ENCODE results near the gene BMP6. TPM values are rescaled to one million over a fixed set of nuclear protein-coding genes. Genes with fewer than 3 reads are reported as not detected.

BMP6 gene
- polyA plus RNA-seq, 2 donors = 0.26 to 0.55 TPM

GRCh38 chr6:7909323-7910276 lies 183.7 kb downstream of the BMP6 start:
- 3 to 5% methylated on average over 38 to 66 of the region's 66 CpGs for WGBS, 2 donors
- no peaks in the 10 kb centered on the region for H3K27me3 ChIP-seq (ENCODE audit: control insufficient read depth in 1 of 2, insufficient read depth in 2 of 2, low read length in 2 of 2)
- peak overlapping the region; percentile 79 to 90 for H3K4me3 ChIP-seq (ENCODE audit: low read depth in 1 of 2, low read length in 2 of 2)
- peak overlapping the region; percentile 47 to 66 for H3K27ac ChIP-seq (ENCODE audit: low read depth in 2 of 2, low read length in 1 of 2)
- H3K4me1 ChIP-seq (ENCODE audit: control insufficient read depth in 2 of 2, insufficient read depth in 2 of 2, low read length in 1 of 2) = peaks cover 4 to 10% of the 10 kb centered on the region in 2 donors
- H3K9me3 ChIP-seq (ENCODE audit: control insufficient read depth in 2 of 2, insufficient read depth in 1 of 2, low read depth in 1 of 2, low read length in 1 of 2) = peaks cover 0 to 2% of the 10 kb centered on the region in 2 donors
- H3K36me3 ChIP-seq (ENCODE audit: control insufficient read depth in 2 of 2, insufficient read depth in 2 of 2, low read length in 1 of 2) = peaks cover 0 to under 1% of the 10 kb centered on the region in 2 donors

GRCh38 chr6:7910298-7910653 lies 184.4 kb downstream of the BMP6 start:
- Histone ChIP-seq H3K27me3 (ENCODE audit: control insufficient read depth in 1 of 2, insufficient read depth in 2 of 2, low read length in 2 of 2) (no peaks in the 10 kb centered on the region), H3K27ac (ENCODE audit: low read depth in 2 of 2, low read length in 1 of 2) (peak overlapping the region; percentile 62 to 66), H3K4me3 (ENCODE audit: low read depth in 1 of 2, low read length in 2 of 2) (peak overlapping the region; percentile 79 to 90), H3K4me1 (ENCODE audit: control insufficient read depth in 2 of 2, insufficient read depth in 2 of 2, low read length in 1 of 2) (peaks cover 4 to 10% of the 10 kb centered on the region in 2 donors), H3K9me3 (ENCODE audit: control insufficient read depth in 2 of 2, insufficient read depth in 1 of 2, low read depth in 1 of 2, low read length in 1 of 2) (peaks cover 0 to 2% of the 10 kb centered on the region in 2 donors), H3K36me3 (ENCODE audit: control insufficient read depth in 2 of 2, insufficient read depth in 2 of 2, low read length in 1 of 2) (no peaks in the 10 kb centered on the region)
- WGBS, 2 donors = 0 to 1% methylated on average over 51 to 57 of the region's 57 CpGs

- WGBS, 2 donors = 2 to 3% methylated on average over 30 to 75 of the region's 75 CpGs
- Histone ChIP-seq H3K4me1 (ENCODE audit: control insufficient read depth in 2 of 2, insufficient read depth in 2 of 2, low read length in 1 of 2) (peaks cover 4 to 10% of the 10 kb centered on the region in 2 donors), H3K9me3 (ENCODE audit: control insufficient read depth in 2 of 2, insufficient read depth in 1 of 2, low read depth in 1 of 2, low read length in 1 of 2) (peaks cover 0 to 2% of the 10 kb centered on the region in 2 donors), H3K36me3 (ENCODE audit: control insufficient read depth in 2 of 2, insufficient read depth in 2 of 2, low read length in 1 of 2) (no peaks in the 10 kb centered on the region), H3K27me3 (ENCODE audit: control insufficient read depth in 1 of 2, insufficient read depth in 2 of 2, low read length in 2 of 2) (no peaks in the 10 kb centered on the region), H3K4me3 (ENCODE audit: low read depth in 1 of 2, low read length in 2 of 2) (peak within 1 kb of the TSS; percentile 79 to 90), H3K27ac (ENCODE audit: low read depth in 2 of 2, low read length in 1 of 2) (peak within 1 kb of the TSS; percentile 70 to 85)
Observed at GRCh38 chr6:7910654-7911344, 184.9 kb downstream of the BMP6 start, which contains the start of gene TXNDC5. TXNDC5 (minus strand) TSS chr6:7910788; CDS start chr6:7910776, 12 bp downstream.

GRCh38 chr6:7911345-7911725 lies 185.4 kb downstream of the BMP6 start:
- Histone ChIP-seq H3K36me3 (ENCODE audit: control insufficient read depth in 2 of 2, insufficient read depth in 2 of 2, low read length in 1 of 2) (no peaks in the 10 kb centered on the region), H3K4me1 (ENCODE audit: control insufficient read depth in 2 of 2, insufficient read depth in 2 of 2, low read length in 1 of 2) (peaks cover 4 to 10% of the 10 kb centered on the region in 2 donors), H3K27me3 (ENCODE audit: control insufficient read depth in 1 of 2, insufficient read depth in 2 of 2, low read length in 2 of 2) (no peaks in the 10 kb centered on the region), H3K9me3 (ENCODE audit: control insufficient read depth in 2 of 2, insufficient read depth in 1 of 2, low read depth in 1 of 2, low read length in 1 of 2) (peaks cover 0 to 2% of the 10 kb centered on the region in 2 donors), H3K27ac (ENCODE audit: low read depth in 2 of 2, low read length in 1 of 2) (peak overlapping the region; percentile 70 to 85), H3K4me3 (ENCODE audit: low read depth in 1 of 2, low read length in 2 of 2) (peak overlapping the region in 1 of 2 donors; percentile 90)
- 51 to 60% methylated on average over 11 of the region's 11 CpGs for WGBS, 2 donors

GRCh38 chr6:7912024-7912423 lies 186.1 kb downstream of the BMP6 start:
- H3K27me3 ChIP-seq (ENCODE audit: control insufficient read depth in 1 of 2, insufficient read depth in 2 of 2, low read length in 2 of 2) = no peaks in the 10 kb centered on the region
- WGBS, 2 donors = 53 to 66% methylated on average over 6 of the region's 6 CpGs
- H3K9me3 ChIP-seq (ENCODE audit: control insufficient read depth in 2 of 2, insufficient read depth in 1 of 2, low read depth in 1 of 2, low read length in 1 of 2) = no peaks in the 10 kb centered on the region
- H3K4me1 ChIP-seq (ENCODE audit: control insufficient read depth in 2 of 2, insufficient read depth in 2 of 2, low read length in 1 of 2) = peaks cover 4 to 10% of the 10 kb centered on the region in 2 donors
- H3K4me3 ChIP-seq (ENCODE audit: low read depth in 1 of 2, low read length in 2 of 2) = no peak overlapping the region
- H3K36me3 ChIP-seq (ENCODE audit: control insufficient read depth in 2 of 2, insufficient read depth in 2 of 2, low read length in 1 of 2) = no peaks in the 10 kb centered on the region
- no peak overlapping the region for H3K27ac ChIP-seq (ENCODE audit: low read depth in 2 of 2, low read length in 1 of 2)

- Histone ChIP-seq H3K27ac (ENCODE audit: low read depth in 2 of 2, low read length in 1 of 2) (no peak overlapping the region), H3K4me3 (ENCODE audit: low read depth in 1 of 2, low read length in 2 of 2) (no peak overlapping the region), H3K4me1 (ENCODE audit: control insufficient read depth in 2 of 2, insufficient read depth in 2 of 2, low read length in 1 of 2) (peaks cover 4 to 10% of the 10 kb centered on the region in 2 donors), H3K9me3 (ENCODE audit: control insufficient read depth in 2 of 2, insufficient read depth in 1 of 2, low read depth in 1 of 2, low read length in 1 of 2) (no peaks in the 10 kb centered on the region), H3K27me3 (ENCODE audit: control insufficient read depth in 1 of 2, insufficient read depth in 2 of 2, low read length in 2 of 2) (no peaks in the 10 kb centered on the region), H3K36me3 (ENCODE audit: control insufficient read depth in 2 of 2, insufficient read depth in 2 of 2, low read length in 1 of 2) (no peaks in the 10 kb centered on the region)
- WGBS, 2 donors = 79 to 81% methylated on average over 8 of the region's 8 CpGs
Observed at GRCh38 chr6:7912736-7913517, 187.0 kb downstream of the BMP6 start.

GRCh38 chr6:7914311-7914710 lies 188.4 kb downstream of the BMP6 start:
- Histone ChIP-seq H3K36me3 (ENCODE audit: control insufficient read depth in 2 of 2, insufficient read depth in 2 of 2, low read length in 1 of 2) (no peaks in the 10 kb centered on the region), H3K4me1 (ENCODE audit: control insufficient read depth in 2 of 2, insufficient read depth in 2 of 2, low read length in 1 of 2) (peaks cover 4 to 8% of the 10 kb centered on the region in 2 donors), H3K27me3 (ENCODE audit: control insufficient read depth in 1 of 2, insufficient read depth in 2 of 2, low read length in 2 of 2) (no peaks in the 10 kb centered on the region), H3K27ac (ENCODE audit: low read depth in 2 of 2, low read length in 1 of 2) (no peak overlapping the region), H3K4me3 (ENCODE audit: low read depth in 1 of 2, low read length in 2 of 2) (no peak overlapping the region), H3K9me3 (ENCODE audit: control insufficient read depth in 2 of 2, insufficient read depth in 1 of 2, low read depth in 1 of 2, low read length in 1 of 2) (no peaks in the 10 kb centered on the region)
- 78 to 82% methylated on average over 5 of the region's 5 CpGs for WGBS, 2 donors

GRCh38 chr6:7914991-7915789 lies 189.3 kb downstream of the BMP6 start:
- H3K27ac ChIP-seq (ENCODE audit: low read depth in 2 of 2, low read length in 1 of 2) = no peak overlapping the region
- H3K4me1 ChIP-seq (ENCODE audit: control insufficient read depth in 2 of 2, insufficient read depth in 2 of 2, low read length in 1 of 2) = peaks cover 4 to 6% of the 10 kb centered on the region in 2 donors
- no peaks in the 10 kb centered on the region for H3K27me3 ChIP-seq (ENCODE audit: control insufficient read depth in 1 of 2, insufficient read depth in 2 of 2, low read length in 2 of 2)
- no peak overlapping the region for H3K4me3 ChIP-seq (ENCODE audit: low read depth in 1 of 2, low read length in 2 of 2)
- no peaks in the 10 kb centered on the region for H3K36me3 ChIP-seq (ENCODE audit: control insufficient read depth in 2 of 2, insufficient read depth in 2 of 2, low read length in 1 of 2)
- H3K9me3 ChIP-seq (ENCODE audit: control insufficient read depth in 2 of 2, insufficient read depth in 1 of 2, low read depth in 1 of 2, low read length in 1 of 2) = no peaks in the 10 kb centered on the region
- WGBS, 2 donors = 85 to 87% methylated on average over 11 of the region's 11 CpGs
